ENCODE data around the gene ATP1B2.

GRCh38 chr17:7652388-7653356 is 1.9 kb downstream of the ATP1B2 start:
- no peak for TF ChIP-seq POLR2A (IDR thresholded peaks at IDR 0.05; ENCODE audit: low read length)
- no peak for TF ChIP-seq CTCF (IDR thresholded peaks at IDR 0.05)
- TF ChIP-seq CEBPB (IDR thresholded peaks at IDR 0.05), result no peak
- TF ChIP-seq KDM5A (IDR thresholded peaks at IDR 0.05), result no peak
- TF ChIP-seq, protein P1, sequence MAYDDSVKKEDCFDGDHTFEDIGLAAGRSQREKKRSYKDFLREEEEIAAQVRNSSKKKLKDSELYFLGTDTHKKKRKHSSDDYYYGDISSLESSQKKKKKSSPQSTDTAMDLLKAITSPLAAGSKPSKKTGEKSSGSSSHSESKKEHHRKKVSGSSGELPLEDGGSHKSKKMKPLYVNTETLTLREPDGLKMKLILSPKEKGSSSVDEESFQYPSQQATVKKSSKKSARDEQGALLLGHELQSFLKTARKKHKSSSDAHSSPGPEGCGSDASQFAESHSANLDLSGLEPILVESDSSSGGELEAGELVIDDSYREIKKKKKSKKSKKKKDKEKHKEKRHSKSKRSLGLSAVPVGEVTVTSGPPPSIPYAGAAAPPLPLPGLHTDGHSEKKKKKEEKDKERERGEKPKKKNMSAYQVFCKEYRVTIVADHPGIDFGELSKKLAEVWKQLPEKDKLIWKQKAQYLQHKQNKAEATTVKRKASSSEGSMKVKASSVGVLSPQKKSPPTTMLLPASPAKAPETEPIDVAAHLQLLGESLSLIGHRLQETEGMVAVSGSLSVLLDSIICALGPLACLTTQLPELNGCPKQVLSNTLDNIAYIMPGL (CRISPR knock-in tag; IDR thresholded peaks at IDR 0.05; ENCODE audit: borderline replicate concordance), result no peak
- no peak for TF ChIP-seq EP300 (IDR thresholded peaks at IDR 0.05)
- TF ChIP-seq RFX5 (IDR thresholded peaks at IDR 0.05), result no peak
- no peak for TF ChIP-seq RAD21 (conservative IDR thresholded peaks at IDR 0.05 in 1 of 2, IDR thresholded peaks at IDR 0.05 in 1 of 2)

Measured in A549 (cell line).